HL-60 (cell line): ENCODE data around the gene PIGK.

Experiments
- GABPA ChIP-seq: IDR thresholded peaks from 2 replicates; pipeline ENCODE4 v1.6.1; 2012; ENCODE audit warnings: low read depth
- TF ChIP-seq, protein P1 (sequence below): IDR thresholded peaks from one replicate; pipeline ENCODE4 v1.5.1; 2011; ENCODE audit warnings: low read length, control low read depth, inconsistent platforms; ENCODE audit not compliant: insufficient read depth

GRCh38 chr1:77061162-77061561, 158.1 kb downstream of the PIGK start:
- TF ChIP-seq, protein P1, sequence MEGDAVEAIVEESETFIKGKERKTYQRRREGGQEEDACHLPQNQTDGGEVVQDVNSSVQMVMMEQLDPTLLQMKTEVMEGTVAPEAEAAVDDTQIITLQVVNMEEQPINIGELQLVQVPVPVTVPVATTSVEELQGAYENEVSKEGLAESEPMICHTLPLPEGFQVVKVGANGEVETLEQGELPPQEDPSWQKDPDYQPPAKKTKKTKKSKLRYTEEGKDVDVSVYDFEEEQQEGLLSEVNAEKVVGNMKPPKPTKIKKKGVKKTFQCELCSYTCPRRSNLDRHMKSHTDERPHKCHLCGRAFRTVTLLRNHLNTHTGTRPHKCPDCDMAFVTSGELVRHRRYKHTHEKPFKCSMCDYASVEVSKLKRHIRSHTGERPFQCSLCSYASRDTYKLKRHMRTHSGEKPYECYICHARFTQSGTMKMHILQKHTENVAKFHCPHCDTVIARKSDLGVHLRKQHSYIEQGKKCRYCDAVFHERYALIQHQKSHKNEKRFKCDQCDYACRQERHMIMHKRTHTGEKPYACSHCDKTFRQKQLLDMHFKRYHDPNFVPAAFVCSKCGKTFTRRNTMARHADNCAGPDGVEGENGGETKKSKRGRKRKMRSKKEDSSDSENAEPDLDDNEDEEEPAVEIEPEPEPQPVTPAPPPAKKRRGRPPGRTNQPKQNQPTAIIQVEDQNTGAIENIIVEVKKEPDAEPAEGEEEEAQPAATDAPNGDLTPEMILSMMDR = no peak
- TF ChIP-seq GABPA = no peak
